NCI-H2081 (cell line): ENCODE measurements around the gene USP35.

ENCODE experiments used
- DNase-seq, 2 experiments: peaks; one replicate each; lab custom pipeline; 2025; lab: John Stamatoyannopoulos, UW

USP35 gene

GRCh38 chr11:78196661-78197091 lies 8.0 kb downstream of the USP35 start:
- no peak for DNase-seq

DNA sequence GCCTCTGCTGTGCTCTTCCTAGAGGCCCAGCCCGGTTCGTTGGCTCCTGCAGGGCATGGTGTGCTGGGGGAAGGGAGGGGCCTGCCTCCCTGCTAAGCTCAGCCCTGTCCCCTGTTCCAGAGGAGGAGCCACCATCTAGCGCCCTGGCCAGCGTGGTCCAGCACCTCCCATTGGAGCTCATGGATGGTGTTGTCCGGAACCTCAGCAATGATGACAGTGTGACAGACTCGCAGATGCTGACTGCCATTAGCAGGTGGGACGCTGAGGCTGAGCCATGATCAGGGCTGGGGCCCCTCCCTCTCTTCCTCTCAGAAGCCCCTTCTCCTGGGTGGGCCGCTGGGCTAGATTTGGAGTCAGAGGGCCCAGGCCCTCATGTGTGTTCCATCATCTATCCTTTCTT lies 9.1 kb downstream of the USP35 start:
- no peak for DNase-seq

- DNase-seq, result no peak
Measured at GRCh38 chr11:78199015-78199652, 10.4 kb downstream of the USP35 start.

DNA sequence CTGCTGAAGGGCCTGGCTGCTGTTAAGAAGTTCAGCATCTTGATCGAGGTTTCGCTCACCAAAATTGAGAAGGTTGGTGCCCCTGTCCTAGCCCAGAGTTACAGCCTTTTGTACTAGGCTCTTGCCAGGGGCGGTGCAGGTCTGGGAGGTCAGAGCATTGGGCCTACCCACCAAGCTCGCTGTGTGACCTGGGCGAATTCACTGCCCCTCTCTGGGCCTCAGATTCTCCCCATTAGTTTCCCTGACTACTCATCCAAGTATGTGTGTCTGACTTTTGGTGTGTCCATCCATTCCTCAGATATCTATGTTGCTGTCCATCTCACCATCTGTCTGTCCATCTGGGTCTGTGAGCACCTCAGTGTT lies 10.9 kb downstream of the USP35 start:
- no peak for DNase-seq

- no peak for DNase-seq
Measured at GRCh38 chr11:78200061-78200460, 11.3 kb downstream of the USP35 start.

GRCh38 chr11:78200553-78200952 lies 11.8 kb downstream of the USP35 start:
- DNase-seq, result no peak

GRCh38 chr11:78201096-78201818 lies 12.5 kb downstream of the USP35 start:
- no peak for DNase-seq

- DNase-seq, result no peak
Measured at GRCh38 chr11:78202733-78203167, 14.0 kb downstream of the USP35 start.

DNA sequence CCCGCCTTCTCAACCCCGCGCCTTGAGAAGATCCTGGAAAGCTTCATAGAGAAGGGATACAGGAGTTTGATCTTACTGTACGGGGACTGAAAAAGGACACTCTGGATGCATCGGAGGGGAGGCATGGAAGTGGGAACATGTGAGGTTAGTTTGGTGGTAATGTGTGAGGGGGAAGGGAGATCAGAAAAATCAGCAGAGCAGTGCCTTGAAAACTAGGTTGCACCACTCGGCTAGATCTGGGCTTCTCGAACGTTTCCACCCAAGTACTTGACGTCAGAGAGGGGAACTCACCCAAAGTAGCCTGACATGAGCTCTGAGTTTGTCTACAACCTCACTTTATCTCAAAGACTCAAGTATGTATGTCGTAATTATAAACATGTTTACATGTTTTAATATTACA lies 14.5 kb downstream of the USP35 start:
- DNase-seq, result no peak

DNA sequence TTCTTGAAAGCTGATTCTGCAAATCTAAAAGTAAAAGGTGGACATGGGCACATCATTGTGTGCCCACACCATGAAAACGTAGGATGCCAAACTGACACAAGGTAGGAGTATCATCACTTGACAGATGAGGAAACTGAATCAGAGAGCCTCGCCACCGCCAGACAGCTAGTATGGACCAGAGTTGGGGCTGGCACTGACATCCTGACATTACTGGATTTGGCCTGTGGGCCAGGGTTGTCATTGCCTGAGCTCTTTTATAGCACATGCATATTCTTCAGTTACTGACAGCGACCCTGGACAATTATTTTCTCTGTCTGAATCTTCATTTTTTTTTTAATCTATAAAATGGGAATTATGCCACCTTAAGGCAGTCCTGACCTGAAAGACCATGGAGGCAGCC lies 16.5 kb downstream of the USP35 start:
- no peak for DNase-seq

- no peak for DNase-seq
Measured at GRCh38 chr11:78205691-78206090, 17.0 kb downstream of the USP35 start.

- no peak for DNase-seq
Measured at GRCh38 chr11:78207532-78208256, 19.0 kb downstream of the USP35 start.

- DNase-seq, result no peak
Measured at GRCh38 chr11:78208257-78209165, 19.8 kb downstream of the USP35 start.

DNA sequence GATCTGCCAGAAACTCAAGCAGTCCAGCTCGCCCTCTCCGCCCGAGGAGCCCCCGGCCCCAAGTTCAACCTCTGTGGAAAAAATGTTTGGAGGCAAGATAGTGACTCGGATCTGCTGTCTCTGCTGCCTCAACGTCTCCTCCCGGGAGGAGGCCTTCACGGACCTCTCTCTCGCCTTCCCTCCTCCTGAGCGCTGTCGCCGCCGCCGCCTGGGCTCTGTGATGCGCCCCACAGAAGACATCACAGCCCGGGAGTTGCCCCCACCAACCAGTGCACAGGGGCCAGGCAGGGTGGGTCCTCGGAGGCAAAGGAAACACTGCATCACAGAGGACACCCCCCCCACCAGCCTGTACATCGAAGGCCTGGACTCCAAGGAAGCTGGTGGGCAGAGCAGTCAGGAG lies 20.8 kb downstream of the USP35 start:
- no peak for DNase-seq

DNA sequence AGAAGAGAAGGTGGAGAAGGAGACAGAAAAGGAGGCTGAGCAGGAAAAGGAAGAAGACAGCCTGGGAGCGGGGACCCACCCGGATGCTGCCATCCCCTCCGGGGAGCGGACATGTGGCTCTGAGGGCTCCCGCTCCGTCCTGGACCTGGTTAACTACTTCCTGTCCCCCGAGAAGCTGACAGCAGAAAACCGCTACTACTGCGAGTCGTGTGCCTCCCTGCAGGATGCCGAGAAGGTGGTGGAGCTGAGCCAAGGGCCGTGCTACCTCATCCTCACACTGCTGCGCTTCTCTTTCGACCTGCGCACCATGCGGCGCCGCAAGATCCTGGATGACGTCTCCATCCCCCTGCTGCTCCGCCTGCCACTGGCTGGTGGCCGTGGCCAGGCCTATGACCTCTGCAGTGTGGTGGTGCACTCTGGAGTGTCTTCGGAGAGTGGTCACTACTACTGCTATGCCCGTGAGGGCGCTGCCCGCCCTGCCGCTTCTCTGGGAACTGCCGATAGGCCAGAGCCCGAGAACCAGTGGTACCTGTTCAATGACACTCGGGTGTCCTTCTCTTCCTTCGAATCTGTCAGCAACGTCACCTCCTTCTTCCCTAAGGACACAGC lies 21.4 kb downstream of the USP35 start:
- no peak for DNase-seq

GRCh38 chr11:78211565-78211964 lies 22.8 kb downstream of the USP35 start:
- DNase-seq, result no peak

DNA sequence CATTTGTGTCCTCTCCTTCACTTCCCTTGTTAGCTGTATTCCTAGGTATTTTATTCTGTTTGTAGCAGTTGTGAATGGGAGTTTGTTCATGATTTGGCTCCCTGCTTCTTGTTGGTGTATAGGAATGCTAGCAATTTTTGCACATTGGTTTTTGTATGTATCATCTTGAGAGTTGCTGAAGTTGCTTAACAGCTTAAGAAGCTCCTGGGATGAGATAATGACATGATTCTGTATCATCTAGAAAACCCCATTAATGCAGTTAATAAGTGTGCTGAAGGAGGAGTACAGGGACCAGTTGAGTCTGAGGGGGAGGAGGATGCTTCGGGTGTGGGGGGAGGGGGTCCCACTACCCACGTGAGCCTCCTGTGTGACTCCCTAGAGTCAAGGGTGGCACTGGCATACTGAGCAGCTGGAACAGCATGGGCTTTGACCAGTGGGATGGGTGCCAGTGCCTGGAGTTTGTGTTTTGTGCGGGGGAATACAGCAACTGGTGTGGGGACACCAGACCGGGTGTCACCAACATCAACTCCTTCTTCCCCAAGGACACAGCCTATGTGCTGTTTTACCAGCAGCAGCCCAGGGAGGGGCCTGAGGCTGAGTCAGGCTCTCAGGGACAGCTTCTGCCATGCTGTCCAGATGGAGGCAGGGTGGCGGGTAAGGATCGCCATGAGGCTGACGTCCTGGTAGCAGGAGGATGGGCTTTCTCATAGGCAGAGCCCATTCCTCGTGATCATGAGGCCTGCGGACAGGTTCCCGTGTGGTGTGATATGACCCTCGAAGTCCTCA lies 24.1 kb downstream of the USP35 start:
- no peak for DNase-seq

DNA sequence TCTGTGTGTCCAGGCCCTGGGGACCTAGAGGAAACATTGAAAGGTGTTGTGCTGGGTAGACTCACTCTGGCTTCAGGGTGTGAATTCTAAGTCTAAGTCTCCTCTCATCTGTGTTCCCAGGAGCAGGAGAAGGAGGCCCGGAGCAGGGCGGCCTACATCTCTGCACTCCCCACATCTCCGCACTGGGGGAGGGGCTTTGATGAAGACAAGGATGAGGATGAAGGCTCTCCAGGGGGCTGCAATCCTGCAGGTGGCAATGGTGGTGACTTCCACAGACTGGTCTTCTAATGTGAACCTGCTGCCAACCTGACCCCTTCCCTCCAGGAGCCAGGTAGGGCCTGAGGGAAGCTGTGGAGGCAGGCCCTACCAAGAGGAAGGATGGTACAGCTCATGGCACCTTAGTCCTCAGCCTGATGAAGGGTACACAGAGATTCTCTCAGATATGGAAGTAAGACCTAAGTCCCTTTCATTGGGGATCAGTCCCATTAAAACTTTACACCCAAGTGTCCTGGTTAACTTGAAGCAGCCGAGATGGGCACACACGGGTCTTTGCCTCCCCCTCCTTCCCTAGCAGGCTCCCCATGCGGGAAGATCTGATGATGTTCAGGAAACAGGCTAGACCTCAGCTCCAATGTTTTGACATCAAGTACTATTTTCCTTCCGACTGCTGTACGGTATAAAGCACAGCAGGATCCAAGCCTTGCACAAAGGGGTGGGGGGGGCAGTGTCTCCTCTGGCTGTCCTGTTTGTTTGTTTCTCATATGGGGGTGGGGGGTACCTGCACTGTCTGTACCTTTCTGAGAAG lies 25.0 kb downstream of the USP35 start:
- DNase-seq, result no peak

GRCh38 chr11:78214331-78215194 lies 25.8 kb downstream of the USP35 start:
- DNase-seq, result no peak
